ENCODE measurements around the gene ARL6.
"Not testable (repeated sequence)": the region's sequence is repeated elsewhere in the genome, so short reads cannot be mapped to it uniquely, and the experiment has no call there.

- TF ChIP-seq CTCF (conservative IDR thresholded peaks at IDR 0.05; ENCODE audit: low read length); EZH2phosphoT487 (IDR thresholded peaks at IDR 0.05; ENCODE audit: borderline replicate concordance): not testable (repeated sequence)
These were observed 68.6 kb downstream of the ARL6 start for GRCh38 chr3:97833184-97833583.

Measured in Loucy (cell line).